Loucy (cell line): ENCODE data around the gene CCNB1.
"Not testable (repeated sequence)": the region's sequence is repeated elsewhere in the genome, so short reads cannot be mapped to it uniquely, and the experiment has no call there.

Experiments used
- EZH2phosphoT487 ChIP-seq: fragments of 200-600 bp; IDR thresholded peaks from 2 replicates; pipeline ENCODE4 v1.6.1; 2018; ENCODE audit warnings: antibody characterized with exemption, mild to moderate bottlenecking, moderate library complexity, borderline replicate concordance
- TF ChIP-seq, protein P1 (sequence below): fragments of 200-600 bp; sonication (generic); conservative IDR thresholded peaks from 2 replicates; pipeline ENCODE4 v1.5.1; 2014; ENCODE audit warnings: mild to moderate bottlenecking, antibody characterized with exemption, low read length

DNA sequence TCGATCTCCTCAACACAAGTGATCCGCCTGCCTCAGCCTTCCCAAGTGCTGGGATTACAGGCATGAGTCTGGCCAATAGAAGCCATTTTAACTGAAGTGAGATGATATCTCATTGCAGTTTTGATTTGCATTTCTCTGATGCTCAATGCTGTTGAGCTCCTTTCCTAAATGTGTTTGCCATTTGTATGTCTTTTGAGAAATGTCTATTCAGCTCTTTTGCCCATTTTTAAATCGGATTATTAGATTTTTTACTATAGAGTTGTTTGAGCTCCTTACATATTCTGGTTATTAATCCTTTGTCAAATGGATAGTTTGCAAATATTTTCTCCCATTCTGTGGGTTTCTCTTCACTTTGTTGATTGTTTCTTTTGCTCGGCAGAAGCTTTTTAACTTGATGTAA lies 26.7 kb upstream of the CCNB1 start:
- TF ChIP-seq, protein P1, sequence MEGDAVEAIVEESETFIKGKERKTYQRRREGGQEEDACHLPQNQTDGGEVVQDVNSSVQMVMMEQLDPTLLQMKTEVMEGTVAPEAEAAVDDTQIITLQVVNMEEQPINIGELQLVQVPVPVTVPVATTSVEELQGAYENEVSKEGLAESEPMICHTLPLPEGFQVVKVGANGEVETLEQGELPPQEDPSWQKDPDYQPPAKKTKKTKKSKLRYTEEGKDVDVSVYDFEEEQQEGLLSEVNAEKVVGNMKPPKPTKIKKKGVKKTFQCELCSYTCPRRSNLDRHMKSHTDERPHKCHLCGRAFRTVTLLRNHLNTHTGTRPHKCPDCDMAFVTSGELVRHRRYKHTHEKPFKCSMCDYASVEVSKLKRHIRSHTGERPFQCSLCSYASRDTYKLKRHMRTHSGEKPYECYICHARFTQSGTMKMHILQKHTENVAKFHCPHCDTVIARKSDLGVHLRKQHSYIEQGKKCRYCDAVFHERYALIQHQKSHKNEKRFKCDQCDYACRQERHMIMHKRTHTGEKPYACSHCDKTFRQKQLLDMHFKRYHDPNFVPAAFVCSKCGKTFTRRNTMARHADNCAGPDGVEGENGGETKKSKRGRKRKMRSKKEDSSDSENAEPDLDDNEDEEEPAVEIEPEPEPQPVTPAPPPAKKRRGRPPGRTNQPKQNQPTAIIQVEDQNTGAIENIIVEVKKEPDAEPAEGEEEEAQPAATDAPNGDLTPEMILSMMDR = not testable (repeated sequence)
- not testable (repeated sequence) for TF ChIP-seq EZH2phosphoT487
